HG02678 (cell line): ENCODE results near the gene C5AR2.
"Not testable (repeated sequence)": the region's sequence is repeated elsewhere in the genome, so short reads cannot be mapped to it uniquely, and the experiment has no call there.

ENCODE experiments used
- ATAC-seq: cut with Tn5 transposase; IDR thresholded peaks from one replicate; pipeline ENCODE4 v1.9.1; 2021; ENCODE audit warnings: mild to moderate bottlenecking, moderate library complexity; ENCODE audit not compliant: unreplicated experiment

C5AR2 gene

GRCh38 chr19:47383890-47384289 lies 51.9 kb downstream of the C5AR2 start:
- not testable (repeated sequence) for ATAC-seq

- not testable (repeated sequence) for ATAC-seq
These were observed 52.6 kb downstream of the C5AR2 start for GRCh38 chr19:47384533-47384932.

GRCh38 chr19:47386582-47386981 lies 54.6 kb downstream of the C5AR2 start:
- ATAC-seq: not testable (repeated sequence)

GRCh38 chr19:47387623-47388022 lies 55.6 kb downstream of the C5AR2 start:
- ATAC-seq: not testable (repeated sequence)

- not testable (repeated sequence) for ATAC-seq
These were observed 56.7 kb downstream of the C5AR2 start for GRCh38 chr19:47388721-47389120.

- ATAC-seq: no peak
These were observed 57.2 kb downstream of the C5AR2 start for GRCh38 chr19:47389150-47389556.

- ATAC-seq: no peak
These were observed 58.8 kb downstream of the C5AR2 start for GRCh38 chr19:47390533-47391488.

- ATAC-seq: no peak
These were observed 59.7 kb downstream of the C5AR2 start for GRCh38 chr19:47391510-47392223.
